Stimulated activated CD4-positive, alpha-beta T cell treated with anti-CD3 and anti-CD28 coated beads, Interleukin-4, amount 100 ng/mL, for 48 hours (primary cell): ENCODE results near the gene NPHP4.
"Not testable (repeated sequence)": the region's sequence is repeated elsewhere in the genome, so short reads cannot be mapped to it uniquely, and the experiment has no call there.

ENCODE experiments used
- DNase-seq, 2 donors: peaks; one replicate each; pipeline ENCODE4 v3.0.0-alpha.2; 2020; ENCODE audit warnings: low read depth in 2 of 2

The NPHP4 gene

DNA sequence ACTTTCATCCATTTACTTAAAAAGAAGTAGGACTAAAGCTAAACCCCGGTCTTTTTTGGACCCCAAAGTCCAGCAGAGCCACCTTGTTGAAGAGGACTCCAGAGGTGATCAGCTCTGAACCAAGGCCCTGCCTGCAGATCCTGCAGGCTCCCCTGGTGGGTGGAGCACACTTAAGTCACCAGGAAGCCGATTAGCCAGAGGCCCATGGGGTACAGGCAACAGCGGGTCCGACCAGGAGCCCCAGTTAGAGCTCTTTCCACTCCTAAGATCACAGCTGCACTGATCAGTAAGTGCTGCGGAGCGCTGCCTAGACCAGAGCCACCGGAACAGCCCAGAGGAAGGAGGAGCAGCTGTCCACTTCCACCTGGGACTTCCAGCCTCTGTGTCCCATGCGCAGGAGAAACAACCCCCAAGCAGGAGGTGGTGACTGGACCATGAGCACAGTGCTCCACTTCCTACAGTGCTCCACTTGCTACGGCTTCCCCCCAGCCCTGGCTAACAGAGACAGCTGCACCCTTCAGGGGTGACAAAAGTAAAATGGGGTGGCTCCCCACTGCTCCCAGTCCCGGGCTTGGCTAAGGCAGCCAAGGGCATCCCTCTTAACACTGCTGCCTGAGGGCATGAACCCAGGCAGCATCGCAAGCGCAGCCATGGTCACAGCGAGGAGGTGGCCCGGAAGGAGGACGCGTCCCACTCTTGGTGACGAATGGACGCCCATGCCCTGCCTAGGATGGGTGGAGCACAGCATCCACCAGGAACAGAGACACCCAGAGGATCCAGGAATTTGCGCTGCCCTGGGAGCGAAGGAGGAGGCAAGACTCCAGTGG is 58.0 kb downstream of the NPHP4 start:
- DNase-seq, result no peak

DNA sequence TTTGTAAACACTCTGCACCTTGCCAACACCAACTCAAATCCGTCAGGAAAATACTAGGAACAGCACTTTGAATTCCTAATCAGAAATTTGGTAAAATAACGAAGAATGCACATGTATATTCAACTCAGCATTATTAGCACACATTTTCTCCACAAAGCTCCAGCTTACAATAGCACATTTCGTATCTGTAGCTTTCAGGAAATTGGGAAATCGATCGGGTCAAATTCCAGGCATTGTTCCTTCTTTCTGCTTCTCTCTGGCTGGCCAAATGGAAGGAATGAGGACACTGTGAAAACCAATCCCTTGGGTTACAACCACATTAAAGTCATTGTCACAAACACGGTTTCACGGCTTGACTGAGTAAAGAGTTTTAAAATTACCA is 58.6 kb downstream of the NPHP4 start:
- no peak for DNase-seq

DNA sequence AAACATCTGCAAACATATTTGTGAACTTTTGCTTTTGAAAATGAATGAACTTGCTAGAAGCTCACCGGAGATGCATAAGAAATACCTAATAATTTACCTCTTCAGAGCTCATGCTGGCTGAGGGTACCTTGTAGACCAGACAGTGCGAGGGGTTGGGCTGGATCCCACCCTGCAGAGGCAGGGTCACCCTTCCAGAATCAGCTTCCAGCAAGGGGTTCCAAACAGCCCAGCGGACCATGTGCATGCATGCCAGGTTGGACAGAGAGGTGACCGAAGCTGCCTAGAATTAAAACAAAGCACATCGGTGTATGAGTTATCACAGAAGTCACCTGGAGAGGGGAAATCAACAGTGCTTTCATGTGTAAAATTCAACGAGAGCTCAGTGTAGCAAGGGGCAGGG is 59.2 kb downstream of the NPHP4 start:
- DNase-seq, result no peak

DNA sequence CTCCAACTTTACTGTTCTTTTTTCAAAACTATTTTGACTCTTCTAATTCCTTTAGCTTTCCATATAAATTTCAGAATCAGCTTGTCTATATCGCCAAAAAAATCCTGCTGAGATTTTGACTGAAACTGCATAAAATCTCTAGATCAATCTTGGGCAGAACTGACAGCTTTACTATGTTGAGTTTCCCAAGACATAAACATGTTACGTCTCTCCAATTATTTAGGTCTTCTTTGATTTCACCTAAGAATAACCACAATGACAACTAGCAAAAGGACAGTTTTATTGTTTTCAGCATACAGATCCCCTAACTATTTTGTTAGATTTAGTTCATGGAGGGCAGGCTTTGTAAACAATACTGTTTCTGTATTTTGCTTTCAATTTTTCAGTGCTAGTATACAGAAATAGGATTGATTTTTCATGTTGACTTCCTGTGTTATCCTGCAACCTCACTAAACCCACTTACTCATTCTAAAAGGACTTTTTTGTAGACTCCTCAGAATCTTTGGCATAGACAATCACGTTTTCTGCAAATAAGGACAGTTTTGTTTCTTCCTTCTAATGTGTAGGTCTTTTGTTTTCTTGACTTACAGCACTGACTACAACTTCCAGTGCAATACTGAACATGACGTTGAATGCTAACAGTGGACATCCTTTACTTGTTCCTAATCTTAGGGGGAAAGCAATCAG is 63.4 kb downstream of the NPHP4 start:
- DNase-seq, result no peak

DNA sequence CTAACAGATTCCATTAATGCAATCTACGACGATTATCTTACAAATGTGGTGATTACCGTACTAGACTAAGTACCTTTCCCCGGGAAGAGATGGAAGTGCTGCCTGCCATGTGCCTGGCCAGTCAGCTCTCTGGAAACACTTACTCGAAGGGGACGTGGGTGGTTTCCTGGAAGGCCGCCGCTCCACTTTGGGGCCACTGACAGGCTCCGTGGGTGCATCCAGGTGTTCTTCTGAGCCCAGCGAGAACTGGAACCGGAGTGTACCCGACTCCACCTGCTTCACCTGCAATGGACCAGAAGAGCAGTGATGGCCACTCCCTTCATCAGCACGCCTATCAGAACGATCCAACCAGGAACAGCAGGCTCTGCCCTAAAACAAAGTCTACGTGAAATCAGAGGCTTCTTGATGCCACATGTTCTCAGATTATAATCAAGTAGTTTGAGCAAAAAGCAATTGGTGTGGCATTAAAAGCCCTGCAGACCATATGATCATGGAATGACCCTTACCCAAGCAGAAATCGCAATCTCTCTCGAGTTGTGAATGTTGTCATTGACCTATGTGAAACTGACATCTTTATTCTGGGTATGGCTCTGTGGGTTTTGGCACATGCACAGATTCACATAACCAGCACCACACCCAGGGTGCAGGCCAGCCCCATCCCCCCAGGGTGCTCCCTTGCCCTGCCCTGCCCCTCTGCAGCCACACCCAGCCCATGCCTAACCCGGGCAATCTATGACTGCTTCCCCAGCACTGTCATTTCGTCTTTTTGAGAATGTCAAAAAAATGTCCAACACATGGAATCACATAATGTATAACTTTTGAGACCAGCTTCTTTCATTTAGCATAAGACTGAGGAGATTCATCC is 64.5 kb downstream of the NPHP4 start:
- no peak for DNase-seq

DNA sequence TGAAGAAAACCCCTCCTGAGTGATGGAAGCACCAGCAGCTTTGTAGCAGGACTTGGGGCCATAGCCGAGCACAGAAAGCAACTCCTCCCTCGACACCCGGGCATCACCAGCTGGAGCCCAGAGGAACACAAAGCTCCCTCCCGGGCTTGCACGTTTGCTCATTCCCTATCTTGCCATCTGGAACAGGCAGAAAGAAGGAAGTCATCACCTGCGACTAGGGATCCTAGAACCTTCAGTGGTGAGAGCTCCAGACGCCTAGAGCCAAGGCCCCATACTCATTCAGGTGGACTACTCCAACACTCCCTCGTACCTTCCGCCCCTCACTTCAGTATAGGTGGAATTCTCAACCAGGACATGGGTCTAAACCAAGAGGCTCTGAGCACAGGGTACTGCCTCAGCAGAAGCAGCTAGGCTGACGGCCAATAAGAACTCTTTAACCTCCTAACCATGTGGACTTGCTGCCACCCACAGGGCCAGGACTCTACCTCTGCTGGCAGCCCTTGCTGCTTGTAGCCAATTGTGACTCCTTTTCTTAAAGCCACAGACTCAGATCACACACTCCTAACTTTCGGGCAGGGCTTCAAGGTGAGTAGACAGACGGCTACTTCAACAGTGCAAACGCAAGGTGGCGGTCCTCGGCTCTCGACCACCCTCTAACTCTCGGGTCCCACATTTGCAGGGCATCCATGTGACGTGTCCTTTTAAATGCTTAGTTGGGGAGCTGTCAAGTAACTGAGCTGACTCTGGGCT is 65.4 kb downstream of the NPHP4 start:
- DNase-seq, result no peak

DNA sequence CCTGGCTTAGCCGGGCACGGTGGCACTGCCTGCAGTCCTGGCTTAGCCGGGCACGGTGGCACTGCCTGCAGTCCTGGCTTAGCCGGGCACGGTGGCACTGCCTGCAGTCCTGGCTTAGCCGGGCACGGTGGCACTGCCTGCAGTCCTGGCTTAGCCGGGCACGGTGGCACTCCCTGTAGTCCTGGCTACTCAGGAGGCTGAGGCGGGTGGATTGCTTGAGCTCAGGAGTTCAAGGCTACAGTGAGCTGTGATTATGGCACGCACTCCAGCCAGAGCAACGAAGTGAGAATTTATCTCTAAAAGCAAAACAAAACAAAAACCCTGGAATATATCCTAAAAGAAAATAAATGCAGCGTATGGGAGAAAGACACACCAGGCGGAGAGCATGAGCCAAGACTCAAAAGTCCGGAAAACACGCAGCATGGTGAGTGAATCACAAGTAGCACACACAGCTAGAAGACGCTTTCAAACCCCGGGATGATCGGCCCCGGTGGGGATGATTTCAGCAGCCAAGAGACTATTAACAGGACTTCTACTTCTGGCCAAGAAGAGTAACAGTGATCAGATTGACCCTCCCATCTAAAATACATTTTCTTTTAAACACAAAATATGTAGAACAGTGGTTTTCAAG is 69.4 kb downstream of the NPHP4 start:
- not testable (repeated sequence) for DNase-seq

DNA sequence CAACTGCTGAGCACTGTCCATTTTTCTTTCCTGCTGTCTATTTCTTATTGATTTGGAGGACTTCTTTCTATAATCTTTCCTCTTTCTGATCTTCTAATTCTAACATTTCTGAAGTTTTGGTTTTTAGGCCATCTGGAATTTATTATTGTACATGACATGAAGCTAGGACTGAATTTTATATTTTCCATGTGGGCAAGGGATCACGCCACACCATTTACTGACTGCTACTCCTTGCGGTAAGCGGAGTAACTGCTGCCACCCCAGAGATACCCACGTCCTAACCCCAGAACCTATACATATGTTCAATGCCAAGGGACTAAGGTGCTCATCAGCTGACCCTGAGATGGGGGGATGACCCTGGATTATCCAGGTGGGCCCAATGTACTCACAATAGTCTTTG is 70.6 kb downstream of the NPHP4 start:
- DNase-seq, result no peak

DNA sequence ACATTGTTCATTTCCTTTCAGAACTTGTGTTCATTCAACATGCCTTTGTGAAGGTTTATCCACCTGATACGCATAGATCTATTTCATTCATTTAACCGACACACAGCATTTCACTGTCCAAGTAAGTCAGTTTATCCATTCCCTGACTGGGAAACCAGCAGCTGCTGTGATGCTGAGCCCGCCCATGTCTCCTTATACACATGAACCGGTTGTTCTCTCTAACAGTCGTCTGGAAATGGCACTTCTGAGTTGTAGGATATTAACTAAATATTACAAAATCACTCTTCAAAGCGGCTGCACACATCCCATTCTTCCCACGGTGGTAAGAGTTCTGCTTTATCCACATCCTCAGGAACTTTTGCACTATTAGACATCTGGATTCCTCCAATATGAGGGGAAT is 71.1 kb downstream of the NPHP4 start:
- no peak for DNase-seq

DNA sequence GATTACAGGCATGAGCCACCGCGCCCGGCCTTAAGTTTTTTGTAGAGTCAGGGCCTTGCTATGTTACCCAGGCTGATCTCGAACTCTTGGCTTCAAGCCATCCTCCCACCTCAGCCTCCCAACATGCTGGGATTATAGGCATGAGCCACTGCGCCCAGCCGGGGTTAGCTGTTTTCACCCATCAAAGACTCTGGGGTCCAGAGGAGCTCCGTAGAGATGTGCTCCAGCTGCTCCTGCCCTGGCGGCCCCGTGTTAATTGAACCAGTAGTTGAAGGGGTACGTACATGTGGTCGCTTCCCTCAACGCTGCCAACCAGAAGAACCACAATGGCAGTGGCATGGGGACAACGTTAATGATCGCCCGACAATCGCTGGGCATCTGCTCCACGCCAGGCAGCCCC is 72.0 kb downstream of the NPHP4 start:
- no peak for DNase-seq

DNA sequence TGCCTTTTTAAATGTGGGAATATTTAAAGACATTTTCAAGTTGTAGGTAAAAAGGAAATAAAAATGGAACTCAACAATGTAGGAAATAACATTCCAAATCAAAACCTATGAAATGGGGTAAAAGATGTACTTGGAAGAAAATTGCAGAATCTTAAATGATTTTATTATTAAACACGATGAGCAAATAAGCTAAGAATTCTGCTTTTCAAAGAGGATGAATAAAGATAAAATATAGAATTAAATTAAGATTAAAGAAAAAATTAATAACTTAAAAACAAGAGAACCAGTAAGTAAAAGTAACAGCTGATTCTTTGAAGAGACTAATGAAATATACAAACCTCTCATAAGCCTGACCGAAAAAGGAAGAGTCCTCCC is 74.0 kb downstream of the NPHP4 start:
- no peak for DNase-seq

DNA sequence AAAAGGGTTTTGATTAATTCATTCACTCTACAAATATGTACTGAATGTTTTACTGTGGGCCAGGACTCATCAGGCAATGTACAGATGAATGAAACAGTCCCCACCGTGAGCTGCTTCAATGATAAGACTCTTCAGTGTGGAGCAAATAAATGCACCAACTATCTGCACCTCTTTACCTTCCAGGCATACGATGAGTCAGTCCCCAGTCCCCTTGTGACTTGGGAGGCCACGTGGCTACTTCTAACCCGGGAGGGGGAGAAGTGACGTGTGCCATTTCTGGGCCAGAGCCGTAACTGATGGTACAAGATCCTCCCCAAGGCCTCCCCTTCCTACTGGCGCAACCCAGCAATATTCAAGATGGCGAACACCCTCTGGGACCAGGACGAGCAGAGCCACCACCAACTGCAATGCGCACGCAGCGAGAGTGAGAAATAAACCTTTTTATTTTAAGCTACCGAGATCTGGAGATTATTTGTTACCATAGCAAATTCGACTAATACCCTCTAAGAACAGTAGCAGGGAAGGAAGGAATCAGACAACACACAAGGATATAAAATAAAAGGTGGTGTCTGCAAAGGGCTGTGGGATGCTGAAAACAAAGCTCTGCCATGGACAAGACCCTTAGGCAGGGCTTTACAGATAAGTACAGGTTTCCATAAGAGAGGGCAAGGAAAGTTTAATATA is 74.5 kb downstream of the NPHP4 start:
- no peak for DNase-seq

DNA sequence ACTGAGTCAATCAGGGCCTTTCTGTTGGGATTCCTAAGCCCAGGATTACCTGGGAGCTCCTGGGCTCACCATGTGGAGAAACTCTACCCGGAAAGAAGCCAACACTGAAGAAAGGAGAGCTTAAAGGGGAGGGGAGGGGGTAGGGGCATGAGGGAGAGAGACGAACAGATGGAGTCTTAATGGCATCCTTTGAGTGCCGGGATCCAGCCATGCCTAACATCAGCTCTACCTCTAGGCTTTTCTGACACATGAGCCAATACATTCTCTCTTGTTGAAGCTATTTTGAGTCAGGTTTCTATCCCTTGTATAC is 75.0 kb downstream of the NPHP4 start:
- no peak for DNase-seq

DNA sequence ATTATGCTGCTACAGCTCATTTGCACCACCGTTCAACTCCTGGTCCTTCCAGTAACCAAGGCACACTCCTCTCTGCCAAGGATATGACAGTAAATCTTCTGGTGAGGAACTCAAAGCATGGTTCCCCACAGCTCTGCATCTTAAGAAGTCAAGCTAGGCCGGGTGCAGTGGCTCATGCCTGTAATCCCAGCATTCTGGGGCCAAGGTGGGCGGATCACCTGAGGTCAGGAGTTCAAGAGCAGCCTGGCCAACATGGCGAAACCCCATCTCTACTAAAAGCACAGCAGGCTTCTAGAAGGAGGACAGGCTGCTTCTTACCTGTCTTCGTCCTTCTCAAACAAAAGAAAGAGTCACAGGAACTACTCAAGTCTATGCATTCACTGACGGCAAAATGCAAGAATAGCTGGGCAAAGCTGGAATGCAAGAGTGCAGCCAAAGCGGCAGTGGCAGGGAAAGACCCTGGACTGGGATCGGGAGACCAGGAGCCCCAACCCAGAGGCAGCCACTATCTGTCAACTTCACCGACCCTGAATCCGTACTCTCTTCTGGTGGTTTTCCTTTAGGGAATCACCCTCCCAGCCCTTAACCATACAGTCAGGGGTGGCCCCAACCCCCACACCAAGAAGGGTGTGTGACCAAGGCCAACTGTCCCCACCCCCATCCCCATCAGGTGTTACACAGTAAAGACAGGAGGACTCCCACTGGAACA is 75.5 kb downstream of the NPHP4 start:
- no peak for DNase-seq

DNA sequence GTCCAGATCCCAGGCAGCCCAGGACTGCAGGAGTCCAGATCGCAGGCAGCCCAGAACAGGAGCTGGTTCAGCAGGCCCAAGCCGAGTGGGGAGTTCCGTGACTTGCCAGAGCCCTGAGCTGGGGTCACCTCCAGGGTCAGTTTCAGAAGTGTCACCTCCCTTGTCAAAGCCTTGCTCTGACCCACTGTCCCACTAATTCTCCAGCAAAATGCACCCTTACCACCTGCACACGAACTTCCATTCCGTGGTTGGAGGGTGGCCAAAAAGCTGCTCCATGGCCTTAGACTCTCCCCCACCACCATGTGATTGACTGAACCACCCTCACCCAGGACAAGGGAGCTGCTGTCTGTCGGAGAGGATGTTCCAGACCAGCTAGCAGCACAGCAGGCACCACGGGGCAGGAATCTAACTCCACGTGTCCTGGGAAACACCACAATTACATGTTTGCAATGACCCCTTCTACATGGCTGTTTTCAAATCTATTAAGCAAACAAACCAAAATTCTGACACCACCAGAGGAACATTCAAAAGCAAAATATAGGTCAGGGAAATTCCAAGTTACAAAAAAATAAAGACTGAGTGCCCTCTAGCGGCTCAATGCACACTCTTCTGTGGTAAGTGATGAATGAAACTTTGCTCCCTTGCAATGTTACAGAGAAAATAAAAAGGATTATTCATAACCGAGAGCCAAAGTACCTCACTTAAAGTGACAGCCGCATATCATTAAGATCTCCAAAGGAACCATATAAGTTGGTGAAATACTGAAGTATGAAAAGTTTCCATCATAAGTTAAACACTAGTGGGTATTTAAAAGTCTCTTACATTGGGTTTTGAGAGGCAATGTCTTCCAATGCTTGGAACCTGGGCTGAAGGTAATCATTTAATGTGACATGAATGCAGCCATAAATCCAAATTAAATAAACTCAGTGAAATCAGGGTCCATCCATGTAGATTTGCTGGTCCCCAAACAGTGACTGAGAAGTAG is 76.3 kb downstream of the NPHP4 start:
- DNase-seq, result peak in 1 of 2 donors; percentile 16

DNA sequence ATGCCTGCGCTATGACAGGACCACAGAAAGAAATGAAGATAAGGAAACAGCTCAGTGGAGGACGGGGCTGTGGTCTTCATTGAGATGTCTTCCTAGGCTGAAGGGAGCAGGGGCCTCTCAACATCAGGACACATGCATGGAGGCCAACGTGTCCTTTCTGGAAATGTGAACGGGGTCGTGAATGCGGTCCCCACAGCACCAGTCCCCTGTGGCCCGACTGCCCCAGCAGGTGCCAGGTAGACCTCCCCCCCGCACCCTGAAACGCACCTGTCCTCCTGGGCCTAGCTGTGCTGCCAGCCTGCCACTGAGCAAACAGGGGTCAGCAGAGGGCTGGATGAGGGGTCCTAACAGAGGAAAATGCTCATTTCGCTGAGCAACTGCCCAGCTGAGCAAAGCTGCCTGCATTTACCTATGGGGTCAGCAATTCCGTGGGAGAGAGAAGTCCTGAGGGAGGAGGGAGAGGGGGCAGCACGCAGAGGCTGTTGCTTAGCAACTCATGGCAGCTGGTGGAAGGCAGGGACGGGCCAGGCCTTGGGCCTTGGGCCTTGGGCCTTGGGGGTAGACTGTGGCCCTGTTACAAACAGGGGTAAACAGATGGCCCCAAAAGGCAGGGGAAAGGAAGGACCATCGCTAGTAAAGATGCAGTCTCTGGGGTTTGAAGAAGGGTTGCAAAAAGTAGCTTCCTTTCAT is 77.4 kb downstream of the NPHP4 start:
- DNase-seq, result no peak

DNA sequence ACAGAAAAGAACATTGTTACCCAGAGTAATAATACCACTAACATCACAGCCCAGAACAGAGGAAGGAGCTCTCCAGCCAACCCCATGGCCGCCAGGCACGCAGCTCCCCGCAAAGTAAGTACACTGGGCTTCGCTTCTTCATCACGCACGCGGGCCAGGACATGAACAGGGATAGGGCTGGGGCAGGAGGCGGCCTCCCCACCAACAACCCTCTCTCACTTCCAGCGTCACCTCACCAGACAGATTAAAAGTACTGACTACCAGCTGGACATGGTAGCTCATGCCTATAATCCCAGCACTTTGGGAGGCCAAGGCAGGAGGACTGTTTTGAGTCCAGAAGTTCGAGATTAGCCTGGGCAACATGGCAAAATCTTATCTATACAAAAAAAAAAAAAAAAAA is 78.3 kb downstream of the NPHP4 start:
- no peak for DNase-seq

DNA sequence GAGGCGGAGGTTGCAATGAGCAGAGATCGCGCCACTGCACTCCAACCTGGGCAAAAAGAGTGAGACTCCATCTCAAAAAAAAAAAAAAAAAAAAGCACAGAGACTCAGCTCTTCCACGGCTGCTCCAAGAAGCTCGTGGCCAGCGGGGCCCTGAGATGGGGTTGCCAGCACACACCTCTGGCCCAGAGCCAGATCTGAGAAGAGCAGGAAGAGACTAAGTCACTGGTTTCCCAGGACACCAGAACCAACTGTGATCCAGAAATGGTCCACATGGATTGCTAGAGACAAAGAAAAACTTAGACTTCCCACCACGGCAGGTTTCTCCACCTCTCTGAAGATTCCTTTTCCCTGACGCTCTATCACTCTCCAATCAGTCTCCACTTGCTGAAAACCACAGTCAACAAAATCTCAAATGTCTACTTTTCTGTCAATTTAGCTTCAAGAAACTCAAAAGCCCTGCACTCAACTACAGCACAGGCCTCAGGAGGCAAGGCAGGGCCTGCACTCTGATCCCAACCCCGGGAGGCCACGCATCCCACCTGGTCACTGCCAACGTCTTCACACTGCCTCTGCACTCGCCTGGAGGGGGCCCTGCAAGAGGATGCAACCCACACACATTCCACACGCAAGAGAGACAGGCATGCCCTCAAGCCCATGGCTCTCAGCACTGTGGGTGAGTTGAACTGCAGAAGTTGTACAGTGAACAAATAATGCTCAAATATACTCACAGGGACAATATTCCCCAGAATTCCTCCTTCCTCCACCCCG is 79.0 kb downstream of the NPHP4 start:
- no peak for DNase-seq
